Measurements from ENCODE around the gene PLCD1.
"Not testable (repeated sequence)": the region's sequence is repeated elsewhere in the genome, so short reads cannot be mapped to it uniquely, and the experiment has no call there.

PLCD1 gene

GRCh38 chr3:37984051-37984450, 45.4 kb downstream of the PLCD1 start:
- DNase-seq, result no peak

- DNase-seq, result no peak
These were observed 47.1 kb downstream of the PLCD1 start for GRCh38 chr3:37982331-37982730.

- no peak for DNase-seq
These were observed 48.1 kb downstream of the PLCD1 start for GRCh38 chr3:37981348-37981664.

DNA sequence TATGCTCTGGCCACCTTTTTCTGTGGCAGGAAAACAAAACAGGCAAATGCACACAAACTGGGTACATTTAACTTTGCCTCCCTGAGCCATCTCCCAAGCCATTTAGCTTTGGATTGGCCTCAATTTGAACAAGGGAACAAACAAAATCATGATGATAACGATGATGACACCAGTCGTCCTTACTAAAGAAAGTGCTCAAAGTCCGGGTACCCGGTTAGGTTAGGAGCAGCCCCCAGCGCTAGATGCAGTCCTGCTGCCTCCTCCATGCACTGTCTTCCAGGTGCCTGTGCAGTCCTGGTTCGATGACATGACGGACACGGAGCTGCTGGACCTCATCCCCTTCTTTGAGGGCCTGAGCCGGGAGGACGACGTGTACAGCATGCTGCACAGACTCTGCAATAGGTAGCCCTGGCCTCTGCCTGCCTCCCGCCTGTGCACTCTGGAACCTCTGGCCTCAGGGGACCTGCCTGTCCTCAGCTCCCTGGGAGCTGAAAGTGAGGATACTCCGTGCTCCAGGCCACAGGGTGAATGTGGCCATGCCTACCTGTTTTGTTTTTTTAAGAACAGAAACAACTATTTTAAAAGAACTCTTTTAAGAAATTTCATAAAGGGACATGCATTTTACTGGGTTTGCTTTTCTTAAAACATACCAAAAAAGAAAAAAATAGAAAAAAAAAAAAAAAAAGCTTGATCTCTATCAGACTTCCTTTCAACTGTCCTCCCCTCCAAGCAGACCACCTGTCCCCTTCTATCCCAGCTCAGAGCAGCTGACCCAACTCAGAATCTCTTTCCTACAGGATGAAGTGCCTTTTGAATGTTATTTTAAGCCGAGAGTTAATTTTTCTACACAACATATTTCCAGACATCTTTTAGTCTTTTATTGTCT, 48.7 kb downstream of the PLCD1 start:
- DNase-seq, result no peak

DNA sequence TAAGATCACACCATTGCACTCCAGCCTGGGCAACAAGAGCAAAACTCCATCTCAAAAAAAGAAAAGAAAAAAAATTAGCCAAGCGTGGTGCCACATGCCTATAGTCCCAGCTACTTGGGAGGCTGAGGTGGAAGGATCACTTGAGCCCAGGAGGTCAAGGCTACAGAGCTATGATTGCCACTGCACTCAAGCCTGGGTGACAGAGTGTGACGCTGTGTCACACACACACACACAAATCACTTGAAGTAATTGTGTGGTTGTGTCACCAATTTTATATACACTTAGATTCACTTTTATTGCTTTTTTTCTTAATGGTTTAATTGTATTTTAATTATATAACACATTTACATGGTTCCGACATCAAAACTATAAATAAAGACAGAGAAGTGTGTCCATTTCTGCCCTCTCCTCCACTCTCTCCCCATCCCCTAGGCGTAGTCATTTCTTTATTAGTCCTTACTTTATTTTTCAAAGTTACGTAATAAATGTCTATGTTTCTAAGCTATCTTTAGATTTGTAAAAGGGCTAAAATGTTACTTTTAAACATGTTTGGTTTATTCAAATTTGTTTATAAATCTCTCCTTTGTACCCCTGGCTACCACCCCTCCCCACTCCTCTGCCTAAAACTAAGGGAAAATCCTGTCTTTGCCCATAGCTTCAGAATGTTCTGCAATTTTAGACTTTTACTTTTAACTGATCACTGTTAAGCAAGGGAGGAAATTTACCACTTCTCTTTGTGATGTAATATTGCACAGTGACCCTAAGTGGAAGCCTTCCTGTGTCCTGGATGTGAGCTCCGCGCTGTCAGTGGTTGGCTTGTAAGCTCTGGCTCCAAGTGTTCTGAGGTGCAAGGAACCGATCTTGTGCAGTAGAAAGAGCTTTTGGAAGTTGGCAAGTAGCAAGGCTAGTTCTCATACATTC, 49.6 kb downstream of the PLCD1 start:
- peak; percentile 58 for DNase-seq

- peak; percentile 67 for DNase-seq
These were observed 55.0 kb downstream of the PLCD1 start for GRCh38 chr3:37974121-37975083.

GRCh38 chr3:37973246-37974054, 56.0 kb downstream of the PLCD1 start:
- no peak for DNase-seq

- DNase-seq, result not testable (repeated sequence)
These were observed 57.4 kb downstream of the PLCD1 start for GRCh38 chr3:37972056-37972455.

DNA sequence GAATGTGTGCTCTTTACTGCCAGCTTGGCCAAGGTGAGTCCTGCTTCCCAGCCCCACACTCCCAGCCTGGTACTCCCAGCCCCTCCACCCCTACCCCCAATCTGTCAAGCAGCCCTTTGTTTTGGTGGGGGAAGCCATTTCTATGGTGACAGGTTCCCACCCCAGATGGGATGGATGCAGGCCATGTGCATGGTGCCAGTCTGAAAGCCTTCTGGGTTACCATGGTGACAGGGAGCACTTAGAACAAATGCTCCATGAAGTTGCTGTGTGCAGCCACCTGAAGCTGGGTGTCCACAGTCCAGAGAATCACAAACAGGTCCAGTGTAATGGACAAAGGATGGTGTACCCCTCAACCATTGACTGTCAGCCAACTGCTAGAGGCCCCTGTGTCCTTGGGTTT, 58.0 kb downstream of the PLCD1 start:
- DNase-seq, result no peak

DNA sequence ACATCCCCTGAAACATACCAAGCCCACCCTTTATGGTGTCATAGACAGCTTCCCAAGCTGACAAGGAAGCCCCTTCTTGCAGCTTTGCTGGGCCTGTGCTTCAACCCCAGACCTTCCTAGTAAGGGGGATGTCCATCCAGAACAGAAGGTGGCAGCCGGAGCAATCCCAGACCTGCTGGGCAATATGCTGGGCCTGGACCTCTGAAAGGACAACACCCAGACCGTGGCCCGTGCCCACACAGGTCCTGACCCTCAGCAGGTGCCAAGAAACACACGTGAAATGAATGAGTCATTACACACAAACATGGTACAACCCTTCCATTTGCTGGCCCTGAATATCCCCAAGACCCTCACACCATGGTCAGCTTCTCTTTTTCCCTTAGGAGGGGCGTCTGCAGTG, 58.6 kb downstream of the PLCD1 start:
- no peak for DNase-seq

GRCh38 chr3:37969596-37970100, 59.8 kb downstream of the PLCD1 start:
- DNase-seq, result no peak

DNA sequence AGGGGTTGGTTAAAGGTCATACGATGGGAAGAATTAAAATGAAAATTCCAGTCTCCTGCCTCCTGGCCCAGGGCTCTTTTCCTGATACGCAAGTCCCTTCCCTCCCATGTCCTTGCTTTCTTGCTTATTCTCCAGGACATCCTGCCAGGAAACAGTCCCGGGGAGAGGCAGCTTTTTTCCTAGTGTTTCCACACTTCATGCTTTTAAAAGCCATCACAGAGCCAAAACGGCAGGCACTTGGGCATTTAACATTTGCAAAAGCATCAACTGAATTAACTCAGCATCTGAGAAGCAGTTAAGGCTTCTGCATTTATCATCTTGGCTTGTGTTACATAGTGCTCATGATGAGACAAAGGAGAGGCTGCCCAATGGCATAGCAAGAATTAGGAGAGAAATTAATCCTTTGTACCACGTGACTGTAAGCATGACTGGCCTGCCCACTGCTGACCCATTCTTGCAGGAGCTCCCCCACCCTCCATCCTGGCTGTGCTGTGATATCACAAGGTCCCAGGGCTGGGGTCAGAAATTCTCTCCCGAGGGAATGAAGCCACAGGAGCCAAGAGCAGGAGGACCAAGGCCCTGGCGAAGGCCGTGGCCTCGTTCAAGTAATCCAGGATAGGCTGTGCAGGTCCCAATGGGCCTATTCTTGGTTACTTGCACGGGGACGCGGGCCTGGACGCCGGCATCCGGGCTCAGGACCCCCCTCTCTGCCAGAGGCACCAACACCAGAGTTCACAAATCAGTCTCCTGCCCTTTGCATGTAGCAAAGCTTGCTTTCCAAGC, 60.4 kb downstream of the PLCD1 start:
- DNase-seq, result no peak

DNA sequence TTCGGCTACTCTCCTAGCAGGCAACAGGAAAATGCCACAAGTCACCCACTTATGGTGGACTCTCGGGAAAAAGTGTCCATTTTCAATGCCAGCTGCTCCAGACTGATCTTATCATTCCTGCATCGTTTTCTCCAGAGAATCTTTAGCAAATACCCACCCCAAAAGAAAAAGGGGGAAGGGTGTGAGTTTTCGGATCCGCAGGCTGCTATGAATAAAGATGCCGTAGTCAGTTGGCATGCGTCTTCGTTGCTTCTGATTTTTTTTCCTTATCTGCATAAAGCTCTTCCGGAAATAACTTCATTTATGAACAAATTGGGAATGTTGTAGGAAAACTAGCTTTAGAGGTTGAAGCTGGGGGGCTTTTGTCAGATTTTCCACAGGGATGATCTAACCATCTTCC, 61.2 kb downstream of the PLCD1 start:
- no peak for DNase-seq

GRCh38 chr3:37967260-37967881, 62.1 kb downstream of the PLCD1 start:
- peak; percentile 50 for DNase-seq

DNA sequence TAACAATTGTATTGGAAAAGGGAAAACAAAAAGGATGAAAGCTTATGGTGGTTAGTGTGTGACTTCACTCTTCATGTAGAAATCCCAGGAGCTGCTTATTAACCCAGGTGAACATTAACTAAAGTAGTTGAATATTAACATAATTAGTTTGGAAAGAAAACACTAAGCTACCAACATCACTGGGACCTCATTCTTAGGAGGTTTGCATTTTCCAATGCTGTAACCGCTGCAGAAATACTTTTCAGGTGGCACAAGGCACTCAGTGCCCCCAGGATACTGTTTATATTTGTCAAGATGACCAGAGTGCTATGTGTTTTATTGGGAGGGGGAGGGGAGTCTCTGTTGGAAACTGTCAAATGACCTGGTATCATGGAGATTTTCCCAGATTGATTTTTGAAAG, 64.7 kb downstream of the PLCD1 start:
- DNase-seq, result no peak

DNA sequence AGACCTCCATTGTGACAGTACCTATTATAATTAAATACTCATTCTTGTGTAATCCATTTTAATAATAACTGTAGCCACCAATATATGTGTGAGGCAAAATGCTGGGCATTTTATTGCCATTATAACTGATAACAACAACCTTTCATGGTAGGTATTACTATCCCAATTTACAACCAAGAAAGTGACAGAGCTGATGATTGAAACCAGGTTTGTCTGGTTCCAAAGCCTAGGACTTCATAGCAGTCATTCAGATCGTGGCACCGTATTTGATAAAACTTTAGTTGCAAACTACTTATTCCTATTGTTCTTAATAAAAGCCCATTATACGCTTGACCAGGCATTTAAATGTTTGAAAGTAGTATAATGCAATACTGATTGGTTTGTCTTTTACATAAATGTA, 65.3 kb downstream of the PLCD1 start:
- DNase-seq, result no peak

DNA sequence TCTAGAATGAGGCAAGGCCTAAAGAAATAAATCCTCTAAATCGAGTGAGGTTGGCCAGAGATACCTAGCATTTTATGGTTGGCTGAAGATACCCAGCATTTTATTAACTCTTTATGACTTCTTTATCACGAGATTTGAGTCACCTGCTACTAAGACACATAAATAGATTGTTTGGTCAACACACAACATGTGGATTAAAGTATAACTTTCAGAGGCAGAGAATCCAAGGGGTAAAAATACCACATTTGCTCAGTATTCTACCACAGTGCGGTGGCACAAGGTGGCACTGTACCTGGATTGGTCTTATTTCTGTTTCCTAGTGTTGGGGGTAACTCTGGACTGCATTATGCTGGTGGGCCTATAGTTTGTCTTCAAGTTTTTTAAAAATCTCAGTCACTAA, 65.8 kb downstream of the PLCD1 start:
- no peak for DNase-seq

- no peak for DNase-seq
These were observed 66.4 kb downstream of the PLCD1 start for GRCh38 chr3:37963016-37963415.

DNA sequence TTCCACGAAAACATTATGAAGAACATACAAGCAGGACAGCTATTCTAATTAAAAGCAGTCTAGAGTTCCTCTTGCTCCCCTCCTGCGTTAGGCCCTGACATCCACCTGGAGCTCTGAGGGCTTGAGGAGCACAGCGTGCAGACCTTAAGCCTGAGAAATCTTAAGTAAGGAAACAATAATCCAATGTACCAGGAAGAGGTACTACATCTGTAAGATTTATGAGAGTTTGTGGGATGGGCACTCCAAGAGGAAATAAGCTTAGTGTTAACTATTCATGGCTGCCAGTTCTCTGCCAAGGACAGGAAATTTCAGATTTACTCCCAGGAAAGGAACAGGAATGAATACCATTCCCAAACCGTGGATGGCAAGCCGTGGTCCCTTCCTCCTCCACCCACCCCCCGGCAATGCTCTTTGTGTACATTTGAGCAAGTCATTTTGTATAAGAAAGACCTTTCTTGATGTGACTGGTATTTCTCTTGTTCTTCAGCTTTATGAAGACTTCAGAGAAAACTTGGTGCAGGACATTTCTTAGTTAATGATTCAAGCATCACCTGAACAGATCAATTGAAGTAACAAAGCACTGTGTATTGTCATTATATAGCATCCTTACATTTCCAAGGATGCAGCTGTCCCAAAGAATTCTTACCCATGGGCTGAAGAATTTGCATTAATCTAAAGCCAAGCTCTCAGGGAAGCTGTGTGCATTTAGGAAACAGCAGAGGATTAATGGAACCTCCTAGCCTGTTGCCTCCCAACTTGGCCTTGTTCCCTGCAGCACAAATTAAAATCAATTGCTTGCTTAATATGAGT, 67.6 kb downstream of the PLCD1 start:
- DNase-seq, result no peak

DNA sequence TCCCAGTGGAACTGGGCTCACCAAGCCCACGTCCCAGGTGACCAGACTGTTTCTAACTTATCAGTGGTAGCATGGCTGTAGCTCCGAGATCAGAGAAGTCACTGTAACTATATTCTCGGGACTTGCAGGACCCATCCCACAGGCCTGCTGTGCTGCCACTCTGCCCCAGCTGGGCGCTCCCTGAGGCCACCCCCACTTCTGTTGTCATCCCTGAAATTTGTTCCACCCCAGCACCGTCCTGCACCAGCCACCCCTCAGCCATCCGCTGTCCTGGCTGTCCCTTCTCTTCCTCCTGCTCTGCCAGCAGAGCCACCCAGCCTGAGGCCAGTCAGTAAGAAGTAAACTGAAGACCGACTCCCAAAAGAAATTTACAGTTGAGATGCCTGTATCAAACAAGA, 71.9 kb downstream of the PLCD1 start:
- DNase-seq, result no peak
